Measurements from ENCODE around the gene BORCS6. TPM values are rescaled to one million over a fixed set of nuclear protein-coding genes. Genes with fewer than 3 reads are reported as not detected.

BORCS6 gene
- total and polyA plus RNA-seq, 2 of the 13 experiments (the other 11 are each of a cell fraction or from before 2014, with no cell fraction given) = 2.0 to 5.1 TPM

DNA sequence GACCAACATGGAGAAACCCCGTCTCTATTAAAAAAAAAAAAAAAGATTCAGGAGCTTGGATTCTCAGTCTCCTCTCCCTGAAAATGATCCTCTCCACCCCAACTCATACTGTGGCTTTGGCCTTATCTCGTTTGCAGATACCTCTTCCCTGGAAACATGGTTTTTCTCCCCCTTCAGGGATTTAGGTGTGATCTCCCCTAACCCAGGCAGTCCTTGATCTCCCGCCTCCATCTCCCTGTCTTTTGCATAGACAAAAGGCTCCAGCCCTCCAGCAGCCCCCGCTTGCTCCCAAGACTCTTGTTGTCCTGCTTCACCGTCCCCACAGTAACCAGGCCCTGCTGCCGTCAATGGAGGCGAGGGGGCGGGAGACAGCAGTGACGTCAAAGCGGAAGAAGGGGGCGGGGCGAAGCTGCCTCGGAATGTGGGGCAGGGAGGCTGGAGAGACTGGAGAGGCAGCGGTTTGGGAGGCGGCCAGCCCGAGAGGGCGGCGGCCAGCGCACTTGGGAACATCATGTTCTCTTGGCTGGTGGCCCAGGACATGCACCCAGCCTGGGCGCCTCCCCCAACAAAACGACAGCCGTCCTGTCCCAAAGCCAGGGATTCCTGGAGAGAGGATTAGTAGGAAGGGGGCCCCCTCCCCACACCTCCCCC lies 35.9 kb downstream of the BORCS6 start (continued):
- TF ChIP-seq, protein P1, sequence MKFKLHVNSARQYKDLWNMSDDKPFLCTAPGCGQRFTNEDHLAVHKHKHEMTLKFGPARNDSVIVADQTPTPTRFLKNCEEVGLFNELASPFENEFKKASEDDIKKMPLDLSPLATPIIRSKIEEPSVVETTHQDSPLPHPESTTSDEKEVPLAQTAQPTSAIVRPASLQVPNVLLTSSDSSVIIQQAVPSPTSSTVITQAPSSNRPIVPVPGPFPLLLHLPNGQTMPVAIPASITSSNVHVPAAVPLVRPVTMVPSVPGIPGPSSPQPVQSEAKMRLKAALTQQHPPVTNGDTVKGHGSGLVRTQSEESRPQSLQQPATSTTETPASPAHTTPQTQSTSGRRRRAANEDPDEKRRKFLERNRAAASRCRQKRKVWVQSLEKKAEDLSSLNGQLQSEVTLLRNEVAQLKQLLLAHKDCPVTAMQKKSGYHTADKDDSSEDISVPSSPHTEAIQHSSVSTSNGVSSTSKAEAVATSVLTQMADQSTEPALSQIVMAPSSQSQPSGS (CRISPR knock-in tag; IDR thresholded peaks at IDR 0.05) = no peak
- TF ChIP-seq GABPB1 (CRISPR knock-in tag; IDR thresholded peaks at IDR 0.05) (peak; percentile 76), HHEX (CRISPR knock-in tag; IDR thresholded peaks at IDR 0.05) (no peak), ZNF577 (CRISPR knock-in tag; IDR thresholded peaks at IDR 0.05; ENCODE audit: borderline replicate concordance, low read depth) (no peak), HMG20B (CRISPR knock-in tag; conservative IDR thresholded peaks at IDR 0.05) (no peak), MYNN (CRISPR knock-in tag; IDR thresholded peaks at IDR 0.05; ENCODE audit: low read depth) (no peak), NFRKB (IDR thresholded peaks at IDR 0.05) (no peak), ZNF746 (CRISPR knock-in tag; IDR thresholded peaks at IDR 0.05) (no peak), ZBTB1 (CRISPR knock-in tag; IDR thresholded peaks at IDR 0.05; ENCODE audit: borderline replicate concordance) (no peak), ZFP36L2 (CRISPR knock-in tag; IDR thresholded peaks at IDR 0.05) (no peak), MED8 (CRISPR knock-in tag; IDR thresholded peaks at IDR 0.05; ENCODE audit: insufficient replicate concordance) (no peak), ZNF816 (CRISPR knock-in tag; IDR thresholded peaks at IDR 0.05; ENCODE audit: borderline replicate concordance) (no peak), ZZZ3 (CRISPR knock-in tag; IDR thresholded peaks at IDR 0.05; ENCODE audit: borderline replicate concordance) (no peak)
- TF ChIP-seq, protein P2, sequence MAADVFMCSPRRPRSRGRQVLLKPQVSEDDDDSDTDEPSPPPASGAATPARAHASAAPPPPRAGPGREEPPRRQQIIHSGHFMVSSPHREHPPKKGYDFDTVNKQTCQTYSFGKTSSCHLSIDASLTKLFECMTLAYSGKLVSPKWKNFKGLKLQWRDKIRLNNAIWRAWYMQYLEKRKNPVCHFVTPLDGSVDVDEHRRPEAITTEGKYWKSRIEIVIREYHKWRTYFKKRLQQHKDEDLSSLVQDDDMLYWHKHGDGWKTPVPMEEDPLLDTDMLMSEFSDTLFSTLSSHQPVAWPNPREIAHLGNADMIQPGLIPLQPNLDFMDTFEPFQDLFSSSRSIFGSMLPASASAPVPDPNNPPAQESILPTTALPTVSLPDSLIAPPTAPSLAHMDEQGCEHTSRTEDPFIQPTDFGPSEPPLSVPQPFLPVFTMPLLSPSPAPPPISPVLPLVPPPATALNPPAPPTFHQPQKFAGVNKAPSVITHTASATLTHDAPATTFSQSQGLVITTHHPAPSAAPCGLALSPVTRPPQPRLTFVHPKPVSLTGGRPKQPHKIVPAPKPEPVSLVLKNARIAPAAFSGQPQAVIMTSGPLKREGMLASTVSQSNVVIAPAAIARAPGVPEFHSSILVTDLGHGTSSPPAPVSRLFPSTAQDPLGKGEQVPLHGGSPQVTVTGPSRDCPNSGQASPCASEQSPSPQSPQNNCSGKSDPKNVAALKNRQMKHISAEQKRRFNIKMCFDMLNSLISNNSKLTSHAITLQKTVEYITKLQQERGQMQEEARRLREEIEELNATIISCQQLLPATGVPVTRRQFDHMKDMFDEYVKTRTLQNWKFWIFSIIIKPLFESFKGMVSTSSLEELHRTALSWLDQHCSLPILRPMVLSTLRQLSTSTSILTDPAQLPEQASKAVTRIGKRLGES (CRISPR knock-in tag; IDR thresholded peaks at IDR 0.05; ENCODE audit: borderline replicate concordance) = no peak
- TF ChIP-seq, protein P3, sequence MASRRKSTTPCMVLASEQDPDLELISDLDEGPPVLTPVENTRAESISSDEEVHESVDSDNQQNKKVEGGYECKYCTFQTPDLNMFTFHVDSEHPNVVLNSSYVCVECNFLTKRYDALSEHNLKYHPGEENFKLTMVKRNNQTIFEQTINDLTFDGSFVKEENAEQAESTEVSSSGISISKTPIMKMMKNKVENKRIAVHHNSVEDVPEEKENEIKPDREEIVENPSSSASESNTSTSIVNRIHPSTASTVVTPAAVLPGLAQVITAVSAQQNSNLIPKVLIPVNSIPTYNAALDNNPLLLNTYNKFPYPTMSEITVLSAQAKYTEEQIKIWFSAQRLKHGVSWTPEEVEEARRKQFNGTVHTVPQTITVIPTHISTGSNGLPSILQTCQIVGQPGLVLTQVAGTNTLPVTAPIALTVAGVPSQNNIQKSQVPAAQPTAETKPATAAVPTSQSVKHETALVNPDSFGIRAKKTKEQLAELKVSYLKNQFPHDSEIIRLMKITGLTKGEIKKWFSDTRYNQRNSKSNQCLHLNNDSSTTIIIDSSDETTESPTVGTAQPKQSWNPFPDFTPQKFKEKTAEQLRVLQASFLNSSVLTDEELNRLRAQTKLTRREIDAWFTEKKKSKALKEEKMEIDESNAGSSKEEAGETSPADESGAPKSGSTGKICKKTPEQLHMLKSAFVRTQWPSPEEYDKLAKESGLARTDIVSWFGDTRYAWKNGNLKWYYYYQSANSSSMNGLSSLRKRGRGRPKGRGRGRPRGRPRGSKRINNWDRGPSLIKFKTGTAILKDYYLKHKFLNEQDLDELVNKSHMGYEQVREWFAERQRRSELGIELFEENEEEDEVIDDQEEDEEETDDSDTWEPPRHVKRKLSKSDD (CRISPR knock-in tag; IDR thresholded peaks at IDR 0.05; ENCODE audit: low read depth) = no peak
- TF ChIP-seq, protein P4, sequence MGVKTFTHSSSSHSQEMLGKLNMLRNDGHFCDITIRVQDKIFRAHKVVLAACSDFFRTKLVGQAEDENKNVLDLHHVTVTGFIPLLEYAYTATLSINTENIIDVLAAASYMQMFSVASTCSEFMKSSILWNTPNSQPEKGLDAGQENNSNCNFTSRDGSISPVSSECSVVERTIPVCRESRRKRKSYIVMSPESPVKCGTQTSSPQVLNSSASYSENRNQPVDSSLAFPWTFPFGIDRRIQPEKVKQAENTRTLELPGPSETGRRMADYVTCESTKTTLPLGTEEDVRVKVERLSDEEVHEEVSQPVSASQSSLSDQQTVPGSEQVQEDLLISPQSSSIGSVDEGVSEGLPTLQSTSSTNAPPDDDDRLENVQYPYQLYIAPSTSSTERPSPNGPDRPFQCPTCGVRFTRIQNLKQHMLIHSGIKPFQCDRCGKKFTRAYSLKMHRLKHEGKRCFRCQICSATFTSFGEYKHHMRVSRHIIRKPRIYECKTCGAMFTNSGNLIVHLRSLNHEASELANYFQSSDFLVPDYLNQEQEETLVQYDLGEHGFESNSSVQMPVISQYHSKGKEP (CRISPR knock-in tag; IDR thresholded peaks at IDR 0.05) = no peak
- TF ChIP-seq, protein P5, sequence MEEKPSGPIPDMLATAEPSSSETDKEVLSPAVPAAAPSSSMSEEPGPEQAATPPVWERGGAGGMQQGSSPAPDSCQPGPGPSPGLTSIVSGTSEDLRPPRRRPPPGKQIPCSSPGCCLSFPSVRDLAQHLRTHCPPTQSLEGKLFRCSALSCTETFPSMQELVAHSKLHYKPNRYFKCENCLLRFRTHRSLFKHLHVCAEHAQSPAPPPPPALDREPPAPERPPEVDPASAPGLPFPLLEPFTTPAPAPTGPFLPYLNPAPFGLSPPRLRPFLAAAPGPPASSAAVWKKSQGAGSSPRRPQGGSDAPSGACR (CRISPR knock-in tag; IDR thresholded peaks at IDR 0.05) = no peak; the same call in 1 of the 2 replicates
- TF ChIP-seq, protein P6, sequence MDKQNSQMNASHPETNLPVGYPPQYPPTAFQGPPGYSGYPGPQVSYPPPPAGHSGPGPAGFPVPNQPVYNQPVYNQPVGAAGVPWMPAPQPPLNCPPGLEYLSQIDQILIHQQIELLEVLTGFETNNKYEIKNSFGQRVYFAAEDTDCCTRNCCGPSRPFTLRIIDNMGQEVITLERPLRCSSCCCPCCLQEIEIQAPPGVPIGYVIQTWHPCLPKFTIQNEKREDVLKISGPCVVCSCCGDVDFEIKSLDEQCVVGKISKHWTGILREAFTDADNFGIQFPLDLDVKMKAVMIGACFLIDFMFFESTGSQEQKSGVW (CRISPR knock-in tag; IDR thresholded peaks at IDR 0.05; ENCODE audit: borderline replicate concordance) = no peak

Data from HepG2 (cell line).